ENCODE measurements around the gene NR1D1.

NR1D1 gene

GRCh38 chr17:40062329-40063186 lies 37.8 kb downstream of the NR1D1 start, which contains the start of gene THRA:
Gene THRA, plus strand, starts transcription at chr17:40062965. Its CDS starts 11,524 bp downstream, at chr17:40074489.
- Histone ChIP-seq H3K27me3 (ENCODE audit: control insufficient read depth, insufficient read depth, low read length) (no peaks in the 10 kb centered on the region), H3K9ac (ENCODE audit: low read depth, low read length) (peak within 1 kb of the TSS; percentile 83), H3K4me2 (ENCODE audit: low read length) (peak within 1 kb of the TSS; percentile 84), H3K36me3 (ENCODE audit: insufficient read depth, low read length) (no peaks in the 10 kb centered on the region), H3K9me3 (replicated peaks; ENCODE audit: low read length) (no peaks in the 10 kb centered on the region), H3K4me3 (ENCODE audit: low read length) (peak within 1 kb of the TSS; percentile 98), H3K4me1 (ENCODE audit: control insufficient read depth, insufficient read depth, low read length) (peaks cover 32% of the 10 kb centered on the region)

- Histone ChIP-seq H3K27me3 (ENCODE audit: control insufficient read depth, insufficient read depth, low read length) (no peaks in the 10 kb centered on the region), H3K36me3 (ENCODE audit: insufficient read depth, low read length) (no peaks in the 10 kb centered on the region), H3K4me2 (ENCODE audit: low read length) (no peak overlapping the region), H3K9ac (ENCODE audit: low read depth, low read length) (no peak overlapping the region), H3K4me3 (ENCODE audit: low read length) (no peak overlapping the region), H3K4me1 (ENCODE audit: control insufficient read depth, insufficient read depth, low read length) (peaks cover 32% of the 10 kb centered on the region), H3K9me3 (replicated peaks; ENCODE audit: low read length) (no peaks in the 10 kb centered on the region)
Measured at GRCh38 chr17:40061609-40062038, 38.8 kb downstream of the NR1D1 start.

- Histone ChIP-seq H3K36me3 (ENCODE audit: insufficient read depth, low read length) (no peaks in the 10 kb centered on the region), H3K4me3 (ENCODE audit: low read length) (no peak overlapping the region), H3K27me3 (ENCODE audit: control insufficient read depth, insufficient read depth, low read length) (no peaks in the 10 kb centered on the region), H3K4me2 (ENCODE audit: low read length) (no peak overlapping the region), H3K4me1 (ENCODE audit: control insufficient read depth, insufficient read depth, low read length) (peaks cover 30% of the 10 kb centered on the region), H3K9ac (ENCODE audit: low read depth, low read length) (no peak overlapping the region), H3K9me3 (replicated peaks; ENCODE audit: low read length) (no peaks in the 10 kb centered on the region)
Measured at GRCh38 chr17:40060887-40061608, 39.3 kb downstream of the NR1D1 start.

- peaks cover 18% of the 10 kb centered on the region for H3K4me1 ChIP-seq (ENCODE audit: control insufficient read depth, insufficient read depth, low read length)
- no peaks in the 10 kb centered on the region for H3K36me3 ChIP-seq (ENCODE audit: insufficient read depth, low read length)
- H3K9ac ChIP-seq (ENCODE audit: low read depth, low read length): no peak overlapping the region
- no peak overlapping the region for H3K4me2 ChIP-seq (ENCODE audit: low read length)
- H3K9me3 ChIP-seq (replicated peaks; ENCODE audit: low read length): no peaks in the 10 kb centered on the region
- no peaks in the 10 kb centered on the region for H3K27me3 ChIP-seq (ENCODE audit: control insufficient read depth, insufficient read depth, low read length)
- H3K4me3 ChIP-seq (ENCODE audit: low read length): no peak overlapping the region
Measured at GRCh38 chr17:40059729-40060475, 40.5 kb downstream of the NR1D1 start.

- Histone ChIP-seq H3K4me3 (ENCODE audit: low read length) (no peak overlapping the region), H3K9ac (ENCODE audit: low read depth, low read length) (no peak overlapping the region), H3K27me3 (ENCODE audit: control insufficient read depth, insufficient read depth, low read length) (no peaks in the 10 kb centered on the region), H3K9me3 (replicated peaks; ENCODE audit: low read length) (no peaks in the 10 kb centered on the region), H3K36me3 (ENCODE audit: insufficient read depth, low read length) (no peaks in the 10 kb centered on the region), H3K4me2 (ENCODE audit: low read length) (no peak overlapping the region), H3K4me1 (ENCODE audit: control insufficient read depth, insufficient read depth, low read length) (peaks cover 11% of the 10 kb centered on the region)
Measured at GRCh38 chr17:40058865-40059264, 41.5 kb downstream of the NR1D1 start.

- H3K9ac ChIP-seq (ENCODE audit: low read depth, low read length): no peak overlapping the region
- H3K27me3 ChIP-seq (ENCODE audit: control insufficient read depth, insufficient read depth, low read length): no peaks in the 10 kb centered on the region
- peak overlapping the region; percentile 2 for H3K4me2 ChIP-seq (ENCODE audit: low read length)
- H3K9me3 ChIP-seq (replicated peaks; ENCODE audit: low read length): no peaks in the 10 kb centered on the region
- peaks cover 13% of the 10 kb centered on the region for H3K4me1 ChIP-seq (ENCODE audit: control insufficient read depth, insufficient read depth, low read length)
- H3K4me3 ChIP-seq (ENCODE audit: low read length): no peak overlapping the region
- H3K36me3 ChIP-seq (ENCODE audit: insufficient read depth, low read length): no peaks in the 10 kb centered on the region
Measured at GRCh38 chr17:40058186-40058784, 42.1 kb downstream of the NR1D1 start.

- H3K36me3 ChIP-seq (ENCODE audit: insufficient read depth, low read length): peaks cover 10% of the 10 kb centered on the region
- peaks cover 9% of the 10 kb centered on the region for H3K4me1 ChIP-seq (ENCODE audit: control insufficient read depth, insufficient read depth, low read length)
- H3K27me3 ChIP-seq (ENCODE audit: control insufficient read depth, insufficient read depth, low read length): no peaks in the 10 kb centered on the region
- no peak overlapping the region for H3K4me2 ChIP-seq (ENCODE audit: low read length)
- H3K4me3 ChIP-seq (ENCODE audit: low read length): no peak overlapping the region
- no peaks in the 10 kb centered on the region for H3K9me3 ChIP-seq (replicated peaks; ENCODE audit: low read length)
- no peak overlapping the region for H3K9ac ChIP-seq (ENCODE audit: low read depth, low read length)
Measured at GRCh38 chr17:40056379-40057015, 43.9 kb downstream of the NR1D1 start.

Measured in skeletal muscle satellite cell (primary cell).